MM.1S (cell line): Measurements from ENCODE around the gene CNOT6.

Experiments used
- DNase-seq: peaks from one replicate; pipeline ENCODE4 v3.0.0-alpha.2; 2015
- H2AFZ ChIP-seq: fragments of 300-600 bp; sonication (generic); 2 replicates; pipeline ENCODE4 v1.6.0; 2016; ENCODE audit warnings: antibody characterized with exemption, low read length
- H3F3A ChIP-seq: fragments of 300-600 bp; sonication (generic); 2 replicates; pipeline ENCODE4 v1.6.1; 2016; ENCODE audit warnings: mild to moderate bottlenecking, antibody characterized with exemption, low read length, moderate library complexity, mixed read lengths; ENCODE audit not compliant: insufficient read depth
- H3K27ac ChIP-seq: fragments of 300-600 bp; sonication (generic); 2 replicates; pipeline ENCODE4 v1.5.1; 2016; ENCODE audit warnings: mild to moderate bottlenecking, low read length
- H3K27me3 ChIP-seq: fragments of 300-600 bp; sonication (generic); replicated peaks from 2 replicates; pipeline ENCODE4 v1.6.0; 2016; ENCODE audit warnings: low read length; ENCODE audit not compliant: insufficient read depth
- H3K36me3 ChIP-seq: fragments of 300-600 bp; sonication (generic); replicated peaks from 2 replicates; pipeline ENCODE4 v1.6.1; 2016; ENCODE audit warnings: mild to moderate bottlenecking, low read length, mixed read lengths; ENCODE audit not compliant: insufficient read depth
- H3K4me1 ChIP-seq: fragments of 300-600 bp; sonication (generic); 2 replicates; pipeline ENCODE4 v1.6.1; 2016; ENCODE audit warnings: low read length, mixed read lengths
- H3K4me2 ChIP-seq: fragments of 300-600 bp; sonication (generic); 2 replicates; pipeline ENCODE4 v1.6.0; 2016; ENCODE audit warnings: low read depth, low read length
- H3K4me3 ChIP-seq: fragments of 300-600 bp; sonication (generic); 2 replicates; pipeline ENCODE4 v1.5.1; 2016; ENCODE audit warnings: low read length, mixed read lengths
- H3K79me2 ChIP-seq: fragments of 300-600 bp; sonication (generic); 2 replicates; pipeline ENCODE4 v1.6.1; 2016; ENCODE audit warnings: mixed run types, low read length, mixed read lengths
- H3K9ac ChIP-seq: fragments of 300-600 bp; sonication (generic); 2 replicates; pipeline ENCODE4 v1.6.1; 2016; ENCODE audit warnings: low read length, mixed read lengths
- H3K9me2 ChIP-seq: fragments of 300-600 bp; sonication (generic); replicated peaks from 2 replicates; pipeline ENCODE4 v1.6.1; 2016; ENCODE audit warnings: mild to moderate bottlenecking, low read length, mixed read lengths; ENCODE audit not compliant: insufficient read depth
- H3K9me3 ChIP-seq: fragments of 300-600 bp; sonication (generic); replicated peaks from 2 replicates; pipeline ENCODE4 v1.6.1; 2016; ENCODE audit warnings: mild to moderate bottlenecking, low read length, mixed read lengths; ENCODE audit not compliant: insufficient read depth
- H4K20me1 ChIP-seq: fragments of 300-600 bp; sonication (generic); 2 replicates; pipeline ENCODE4 v1.6.1; 2016; ENCODE audit warnings: mild to moderate bottlenecking, low read length, moderate library complexity, mixed read lengths; ENCODE audit not compliant: insufficient read depth
- EZH2 ChIP-seq: fragments of 300-600 bp; sonication (generic); optimal IDR thresholded peaks from 2 replicates; pipeline ENCODE3; 2017; ENCODE audit warnings: low read depth, mild to moderate bottlenecking, antibody characterized with exemption, low read length, mixed read lengths
- EZH2phosphoT487 ChIP-seq: fragments of 300-600 bp; sonication (generic); IDR thresholded peaks from 2 replicates; pipeline ENCODE4 v1.6.1; 2018; ENCODE audit warnings: antibody characterized with exemption, low read length
- TF ChIP-seq, protein P1 (sequence below): fragments of 300-600 bp; sonication (generic); IDR thresholded peaks from 2 replicates; pipeline ENCODE4 v1.5.1; 2016; ENCODE audit warnings: antibody characterized with exemption, low read length, mixed read lengths

Gene CNOT6

DNA sequence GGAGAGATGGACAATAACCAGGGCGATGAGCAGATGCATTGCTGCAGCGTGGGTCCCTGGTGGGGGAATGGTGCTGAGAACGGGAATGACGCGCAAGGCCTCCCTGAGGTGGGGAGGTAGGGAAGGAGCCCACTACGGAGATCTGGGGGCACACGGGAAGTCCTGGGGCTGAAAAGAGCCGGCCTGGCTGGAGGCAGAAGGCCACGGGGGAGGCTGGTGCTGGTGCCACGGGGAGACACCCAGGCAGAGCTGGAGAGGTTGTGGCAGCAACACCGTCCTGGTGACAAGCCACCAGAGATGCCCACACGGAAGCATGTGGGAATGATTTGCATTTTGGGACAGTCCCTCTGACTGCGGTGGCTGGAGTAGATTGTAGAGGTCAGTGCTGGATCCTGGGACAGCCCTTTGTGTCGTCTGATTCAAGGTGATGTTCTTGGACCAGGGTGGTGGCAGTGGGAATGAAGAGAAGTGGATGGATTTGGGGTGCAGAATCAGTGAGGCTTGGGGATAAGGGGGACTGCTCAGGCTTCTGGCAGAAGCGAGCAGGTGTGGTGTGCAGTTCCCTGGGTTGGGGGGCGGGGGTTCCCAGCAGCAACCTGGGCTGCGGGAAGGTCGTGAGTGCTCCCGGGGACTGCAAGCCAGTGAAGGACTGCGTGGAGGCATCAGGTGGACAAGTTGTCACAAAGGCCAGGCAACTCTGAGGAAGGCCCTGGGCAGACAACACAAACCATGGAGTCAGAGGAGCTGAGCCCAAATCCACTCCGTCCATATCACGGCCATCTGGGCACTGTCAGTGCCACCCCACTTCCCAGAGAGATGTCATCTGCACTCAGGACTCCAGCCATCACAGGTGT lies 25.2 kb upstream of the CNOT6 start:
- no peaks in the 10 kb centered on the region for H3K9me3 ChIP-seq
- H3K4me2 ChIP-seq, result no peak overlapping the region
- no peak overlapping the region for H3K4me3 ChIP-seq
- H3F3A ChIP-seq, result no peaks in the 10 kb centered on the region
- H3K4me1 ChIP-seq, result no peaks in the 10 kb centered on the region
- H3K9me2 ChIP-seq, result no peaks in the 10 kb centered on the region
- H3K27me3 ChIP-seq, result peaks cover 32% of the 10 kb centered on the region
- DNase-seq, result no peak
- H3K9ac ChIP-seq, result no peak overlapping the region
- TF ChIP-seq EZH2phosphoT487 (no peak), EZH2 (no peak)
- TF ChIP-seq, protein P1, sequence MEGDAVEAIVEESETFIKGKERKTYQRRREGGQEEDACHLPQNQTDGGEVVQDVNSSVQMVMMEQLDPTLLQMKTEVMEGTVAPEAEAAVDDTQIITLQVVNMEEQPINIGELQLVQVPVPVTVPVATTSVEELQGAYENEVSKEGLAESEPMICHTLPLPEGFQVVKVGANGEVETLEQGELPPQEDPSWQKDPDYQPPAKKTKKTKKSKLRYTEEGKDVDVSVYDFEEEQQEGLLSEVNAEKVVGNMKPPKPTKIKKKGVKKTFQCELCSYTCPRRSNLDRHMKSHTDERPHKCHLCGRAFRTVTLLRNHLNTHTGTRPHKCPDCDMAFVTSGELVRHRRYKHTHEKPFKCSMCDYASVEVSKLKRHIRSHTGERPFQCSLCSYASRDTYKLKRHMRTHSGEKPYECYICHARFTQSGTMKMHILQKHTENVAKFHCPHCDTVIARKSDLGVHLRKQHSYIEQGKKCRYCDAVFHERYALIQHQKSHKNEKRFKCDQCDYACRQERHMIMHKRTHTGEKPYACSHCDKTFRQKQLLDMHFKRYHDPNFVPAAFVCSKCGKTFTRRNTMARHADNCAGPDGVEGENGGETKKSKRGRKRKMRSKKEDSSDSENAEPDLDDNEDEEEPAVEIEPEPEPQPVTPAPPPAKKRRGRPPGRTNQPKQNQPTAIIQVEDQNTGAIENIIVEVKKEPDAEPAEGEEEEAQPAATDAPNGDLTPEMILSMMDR, result no peak
- no peaks in the 10 kb centered on the region for H3K79me2 ChIP-seq
- no peaks in the 10 kb centered on the region for H4K20me1 ChIP-seq
- H3K27ac ChIP-seq, result no peak overlapping the region
- no peaks in the 10 kb centered on the region for H3K36me3 ChIP-seq
- H2AFZ ChIP-seq, result no peak overlapping the region

DNA sequence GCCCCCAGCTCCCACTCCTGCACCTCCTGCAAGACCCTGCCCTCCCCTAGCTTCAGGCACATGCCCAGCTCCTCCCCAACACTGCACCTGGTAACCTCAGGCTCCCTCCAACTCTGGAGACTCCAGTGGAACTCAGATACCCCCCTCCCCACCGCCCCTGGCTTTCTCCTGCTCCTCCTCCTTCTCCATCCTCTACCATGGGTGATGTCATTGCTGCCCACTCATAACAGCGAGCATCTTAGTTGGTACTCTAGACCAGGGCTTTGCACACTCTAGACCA lies 24.7 kb upstream of the CNOT6 start:
- H3F3A ChIP-seq, result no peaks in the 10 kb centered on the region
- no peak overlapping the region for H3K4me2 ChIP-seq
- TF ChIP-seq EZH2 (no peak), EZH2phosphoT487 (no peak)
- TF ChIP-seq, protein P1, result no peak
- H3K27me3 ChIP-seq, result peaks cover 32% of the 10 kb centered on the region
- no peak overlapping the region for H2AFZ ChIP-seq
- no peaks in the 10 kb centered on the region for H3K79me2 ChIP-seq
- H3K9ac ChIP-seq, result no peak overlapping the region
- no peaks in the 10 kb centered on the region for H3K9me3 ChIP-seq
- H3K36me3 ChIP-seq, result no peaks in the 10 kb centered on the region
- no peaks in the 10 kb centered on the region for H3K9me2 ChIP-seq
- H4K20me1 ChIP-seq, result no peaks in the 10 kb centered on the region
- H3K4me3 ChIP-seq, result no peak overlapping the region
- no peak for DNase-seq
- H3K27ac ChIP-seq, result no peak overlapping the region
- H3K4me1 ChIP-seq, result no peaks in the 10 kb centered on the region

DNA sequence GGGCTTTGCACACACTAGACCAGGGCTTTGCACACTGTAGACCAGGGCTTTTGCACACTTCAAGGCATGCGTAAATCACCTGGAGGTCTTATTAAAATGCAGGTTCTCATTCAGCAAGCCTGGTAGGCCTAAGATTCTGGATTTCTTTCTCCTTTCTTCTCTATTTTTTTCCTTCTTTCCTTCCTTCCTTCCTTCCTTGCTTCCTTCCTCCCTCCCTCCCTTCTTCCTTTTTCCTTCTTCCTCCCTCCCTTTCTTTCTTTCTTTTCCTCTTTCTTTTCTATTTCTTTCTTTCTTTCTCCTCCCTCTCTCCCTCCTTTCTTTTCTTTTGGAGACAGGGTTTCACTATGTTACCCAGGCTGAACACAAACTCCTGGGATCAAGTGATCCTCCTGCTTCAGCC lies 24.3 kb upstream of the CNOT6 start:
- Histone ChIP-seq H3K36me3 (no peaks in the 10 kb centered on the region), H3K4me3 (no peak overlapping the region), H3K79me2 (no peaks in the 10 kb centered on the region), H3K9ac (no peak overlapping the region), H3K27ac (no peak overlapping the region), H3K9me3 (no peaks in the 10 kb centered on the region), H3K27me3 (peaks cover 32% of the 10 kb centered on the region), H2AFZ (no peak overlapping the region), H3F3A (no peaks in the 10 kb centered on the region), H3K4me1 (no peaks in the 10 kb centered on the region), H4K20me1 (no peaks in the 10 kb centered on the region), H3K9me2 (no peaks in the 10 kb centered on the region), H3K4me2 (no peak overlapping the region)
- DNase-seq, result no peak
- TF ChIP-seq EZH2phosphoT487, result no peak
- TF ChIP-seq, protein P1, result no peak
- TF ChIP-seq EZH2, result no peak
